Measurements from ENCODE around the gene SLC29A1. TPM values are rescaled to one million over a fixed set of nuclear protein-coding genes. Genes with fewer than 3 reads are reported as not detected.

Gene SLC29A1
- total RNA-seq, 2 experiments from 2014 or later: 47.6 to 50.0 TPM

DNA sequence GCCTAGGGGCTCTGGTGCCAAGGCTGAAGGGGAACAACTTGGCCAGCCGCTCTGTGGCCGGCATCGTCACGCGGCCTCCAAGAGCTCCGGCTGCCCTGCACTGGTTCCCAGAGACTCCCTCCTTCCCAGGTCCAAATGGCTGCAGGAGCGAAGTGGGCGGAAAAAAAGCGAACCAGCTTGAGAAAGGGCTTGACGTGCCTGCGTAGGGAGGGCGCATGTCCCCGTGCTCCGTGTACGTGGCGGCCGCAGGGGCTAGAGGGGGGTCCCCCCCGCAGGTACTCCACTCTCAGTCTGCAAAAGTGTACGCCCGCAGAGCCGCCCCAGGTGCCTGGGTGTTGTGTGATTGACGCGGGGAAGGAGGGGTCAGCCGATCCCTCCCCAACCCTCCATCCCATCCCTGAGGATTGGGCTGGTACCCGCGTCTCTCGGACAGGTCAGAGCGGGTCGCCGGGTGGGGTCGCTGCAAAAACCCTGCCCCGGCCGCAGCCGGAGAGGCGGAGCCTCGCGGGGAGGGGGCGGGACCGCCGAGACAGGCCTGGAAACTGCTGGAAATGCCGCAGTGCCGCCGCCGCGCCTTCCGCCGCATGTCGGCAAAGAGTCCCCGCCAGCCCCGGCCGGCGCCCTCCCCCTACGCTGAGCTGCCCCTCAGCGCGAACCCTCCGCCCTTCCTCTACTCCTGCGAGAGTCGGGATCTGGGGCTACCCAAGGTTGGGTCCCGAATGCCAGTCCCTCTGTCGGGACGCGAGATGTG lies 22.7 kb downstream of the SLC29A1 start:
- Mint-ChIP-seq H3K9me3 (no peaks in the 10 kb centered on the region), H3K27me3 (peaks cover 4% of the 10 kb centered on the region), H3K27ac (peak overlapping the region; percentile 99), H3K4me1 (ENCODE audit: low read depth) (peaks cover 38% of the 10 kb centered on the region), H3K36me3 (peaks cover 45% of the 10 kb centered on the region), H3K4me3 (peak overlapping the region; percentile 96)
- DNase-seq: peak; percentile 90
- POLR2A ChIA-PET: interaction anchor here (0.6 to 6.3 kb wide), 17 partner anchors 8 to 476 kb away, joined by 3 to 139 read pairs (median 6); partner anchors contain the start of genes AARS2, MRPL14, SLC29A1 and SLC35B2
- intact Hi-C loops (cut with micrococcal nuclease): loop anchor here (1.0 to 5.0 kb wide), 6 partner anchors 8 to 1355 kb away; partner anchors contain the start of genes MAD2L1BP and VEGFA
- CTCF ChIA-PET: interaction anchor here (0.5 to 5.1 kb wide), 8 partner anchors 9 to 48 kb away, joined by 3 to 49 read pairs (median 8); partner anchors contain the start of gene SLC35B2

DNA sequence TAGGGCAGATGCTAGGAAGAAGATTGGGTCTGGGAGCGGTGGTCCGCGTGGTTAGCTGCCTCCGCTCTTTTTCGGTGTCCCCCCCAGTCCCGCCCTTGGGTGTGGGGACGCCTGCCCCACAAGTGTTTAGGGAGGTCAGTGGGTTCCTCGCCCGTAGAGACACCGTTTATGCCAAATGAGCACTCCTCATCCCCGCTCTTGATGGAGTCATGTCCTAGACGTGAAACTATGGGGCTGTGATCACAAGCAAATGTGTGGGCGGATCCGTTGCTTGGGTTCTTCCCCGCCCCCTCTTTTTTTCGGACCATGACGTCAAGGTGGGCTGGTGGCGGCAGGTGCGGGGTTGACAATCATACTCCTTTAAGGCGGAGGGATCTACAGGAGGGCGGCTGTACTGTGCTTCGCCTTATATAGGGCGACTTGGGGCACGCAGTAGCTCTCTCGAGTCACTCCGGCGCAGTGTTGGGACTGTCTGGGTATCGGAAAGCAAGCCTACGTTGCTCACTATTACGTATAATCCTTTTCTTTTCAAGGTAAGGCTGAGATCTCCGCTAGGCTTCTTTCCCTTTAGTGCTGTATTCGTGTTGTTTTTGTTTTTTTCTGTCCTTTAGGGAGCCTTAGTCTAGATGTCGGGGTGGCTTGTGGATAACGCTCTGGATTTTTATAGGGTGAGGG lies 23.4 kb downstream of the SLC29A1 start, which contains the start of gene HSP90AB1:
HSP90AB1 (plus strand) TSS at position 439 of the 675 bp plus-strand sequence. CDS start 1,529 bp downstream, outside the sequence.
- Mint-ChIP-seq H3K9me3 (no peaks in the 10 kb centered on the region), H3K4me3 (peak within 1 kb of the TSS; percentile 96), H3K4me1 (ENCODE audit: low read depth) (peaks cover 45% of the 10 kb centered on the region), H3K27ac (peak within 1 kb of the TSS; percentile 99), H3K27me3 (peaks cover 4% of the 10 kb centered on the region), H3K36me3 (peaks cover 52% of the 10 kb centered on the region)
- CTCF ChIA-PET: interaction anchor here (0.5 to 5.1 kb wide), 7 partner anchors 9 to 66 kb away, joined by 3 to 49 read pairs (median 11); partner anchors contain the start of genes AARS2 and SLC35B2
- intact Hi-C loops (cut with micrococcal nuclease): loop anchor here (1.0 to 5.0 kb wide), 9 partner anchors 8 to 1356 kb away; partner anchors contain the start of genes MAD2L1BP, MRPL14, NFKBIE and SLC35B2
- peak; percentile 99 for DNase-seq
- POLR2A ChIA-PET: interaction anchor here (0.6 to 6.3 kb wide), 17 partner anchors 9 to 476 kb away, joined by 3 to 139 read pairs (median 6); partner anchors contain the start of genes AARS2, CDC5L, MRPL14 and SLC29A1

DNA sequence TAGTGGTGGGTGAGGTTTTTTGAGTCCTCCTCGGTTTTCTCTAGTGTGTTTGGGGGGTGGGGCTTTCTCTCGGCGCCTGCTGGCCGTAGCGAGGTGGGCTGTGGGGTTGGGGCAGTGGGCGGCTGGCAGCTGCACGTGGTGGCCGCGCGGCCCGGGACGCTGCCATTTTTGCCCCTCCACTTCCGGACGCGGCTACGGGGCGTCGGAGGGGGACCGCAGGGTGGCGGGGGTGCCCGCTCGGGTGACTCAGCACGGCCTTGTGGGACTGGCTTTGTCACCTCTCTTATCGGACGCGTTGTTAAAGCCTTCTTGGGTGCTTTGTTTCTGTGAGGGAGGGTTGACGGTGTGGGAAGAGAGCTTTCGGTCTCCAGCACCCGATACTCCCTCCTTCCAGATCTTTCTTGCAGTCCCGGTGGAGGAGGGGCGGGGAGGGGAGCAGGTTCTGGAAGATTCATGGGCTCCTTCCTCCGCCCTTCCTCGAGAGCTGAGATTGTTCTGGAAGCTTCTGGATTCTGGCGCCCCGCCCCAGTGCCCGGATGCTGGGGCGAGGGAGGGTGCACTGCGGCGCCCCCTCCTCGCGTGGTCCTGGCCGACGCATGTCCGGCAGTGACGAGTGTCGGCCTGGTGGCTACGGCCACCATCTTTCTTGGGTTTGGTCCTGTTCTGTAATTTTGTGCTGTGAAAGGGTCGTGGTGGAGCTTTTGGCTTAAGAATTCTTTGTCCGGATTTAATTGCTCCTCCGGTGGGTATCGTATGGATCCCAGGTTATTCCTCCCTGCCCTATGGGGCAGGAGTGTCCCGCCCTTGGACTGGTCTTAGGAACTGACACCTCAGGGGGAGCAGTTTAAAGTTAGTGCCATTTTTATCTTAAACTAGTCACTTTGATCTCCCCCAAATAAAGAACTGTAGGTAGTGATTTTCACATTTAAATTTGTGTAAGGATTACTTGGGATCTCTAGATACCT lies 24.2 kb downstream of the SLC29A1 start:
- H3K36me3 Mint-ChIP-seq: peaks cover 59% of the 10 kb centered on the region
- peak overlapping the region; percentile 96 for H3K4me3 Mint-ChIP-seq
- DNase-seq: peak; percentile 94
- H3K27me3 Mint-ChIP-seq: peaks cover 4% of the 10 kb centered on the region
- intact Hi-C loops (cut with micrococcal nuclease): loop anchor here (1.0 to 5.0 kb wide), 7 partner anchors 10 to 1357 kb away; partner anchors contain the start of genes MAD2L1BP, MRPL14, NFKBIE and SLC35B2
- peak overlapping the region; percentile 99 for H3K27ac Mint-ChIP-seq
- no peaks in the 10 kb centered on the region for H3K9me3 Mint-ChIP-seq
- ChIA-PET POLR2A (interaction anchor here (1.0 to 6.3 kb wide), 17 partner anchors 9 to 477 kb away, joined by 3 to 139 read pairs (median 6); partner anchors contain the start of genes AARS2, CDC5L, MRPL14 and SLC29A1), CTCF (interaction anchor here (1.0 to 5.1 kb wide), 6 partner anchors 9 to 65 kb away, joined by 4 to 49 read pairs (median 12); partner anchors contain the start of genes AARS2 and SLC35B2)
- H3K4me1 Mint-ChIP-seq (ENCODE audit: low read depth): peaks cover 51% of the 10 kb centered on the region

DNA sequence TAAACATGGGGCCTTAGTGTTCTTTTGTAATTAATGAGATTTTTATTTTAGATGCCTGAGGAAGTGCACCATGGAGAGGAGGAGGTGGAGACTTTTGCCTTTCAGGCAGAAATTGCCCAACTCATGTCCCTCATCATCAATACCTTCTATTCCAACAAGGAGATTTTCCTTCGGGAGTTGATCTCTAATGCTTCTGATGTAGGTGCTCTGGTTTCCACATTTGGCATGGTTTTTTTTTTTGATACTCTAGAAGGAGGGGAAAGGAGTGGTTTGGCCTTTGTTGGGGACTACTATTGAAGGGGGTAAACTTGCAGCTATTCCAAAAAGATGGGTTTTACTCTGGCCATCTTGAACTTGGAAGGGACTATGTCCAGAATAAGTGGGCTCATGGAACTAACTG lies 25.2 kb downstream of the SLC29A1 start:
- DNase-seq: no peak
- ChIA-PET POLR2A (interaction anchor here (4.8 to 6.3 kb wide), 4 partner anchors 8 to 25 kb away, joined by 42 to 139 read pairs (median 86); partner anchors contain the start of genes SLC29A1 and SLC35B2), CTCF (interaction anchor here (1.1 to 5.1 kb wide), 4 partner anchors 8 to 24 kb away, joined by 3 to 49 read pairs (median 14); partner anchors contain the start of gene SLC35B2)
- H3K9me3 Mint-ChIP-seq: no peaks in the 10 kb centered on the region
- peaks cover 69% of the 10 kb centered on the region for H3K36me3 Mint-ChIP-seq
- H3K27ac Mint-ChIP-seq: peak overlapping the region; percentile 99
- intact Hi-C loops (cut with micrococcal nuclease): loop anchor here (5.0 kb wide), 2 partner anchors 476 to 611 kb away; partner anchors contain the start of genes MAD2L1BP and VEGFA
- peaks cover 59% of the 10 kb centered on the region for H3K4me1 Mint-ChIP-seq (ENCODE audit: low read depth)
- H3K4me3 Mint-ChIP-seq: peak overlapping the region; percentile 96
- peaks cover 4% of the 10 kb centered on the region for H3K27me3 Mint-ChIP-seq

DNA sequence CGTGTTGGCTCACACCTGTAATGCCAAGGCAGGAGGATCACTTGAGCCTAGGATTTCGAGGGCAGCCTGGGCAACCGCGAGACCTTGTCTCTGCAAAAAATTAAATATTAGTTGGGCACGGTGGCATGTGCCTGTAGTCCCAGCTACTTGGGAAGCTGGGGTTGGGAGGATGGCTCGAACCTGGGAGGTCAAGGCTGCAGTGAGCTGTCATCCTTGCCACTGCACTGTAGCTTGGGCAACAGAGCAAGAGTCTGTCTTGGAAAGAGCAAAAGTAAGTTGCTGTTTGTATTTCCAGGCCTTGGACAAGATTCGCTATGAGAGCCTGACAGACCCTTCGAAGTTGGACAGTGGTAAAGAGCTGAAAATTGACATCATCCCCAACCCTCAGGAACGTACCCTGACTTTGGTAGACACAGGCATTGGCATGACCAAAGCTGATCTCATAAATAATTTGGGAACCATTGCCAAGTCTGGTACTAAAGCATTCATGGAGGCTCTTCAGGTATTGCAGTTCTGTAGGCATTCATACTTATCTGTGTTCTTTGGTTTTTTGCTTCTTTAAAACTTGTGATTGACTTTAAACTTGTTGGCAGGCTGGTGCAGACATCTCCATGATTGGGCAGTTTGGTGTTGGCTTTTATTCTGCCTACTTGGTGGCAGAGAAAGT lies 25.8 kb downstream of the SLC29A1 start:
- intact Hi-C loops (cut with micrococcal nuclease): loop anchor here (5.0 kb wide), 2 partner anchors 477 to 612 kb away; partner anchors contain the start of genes MAD2L1BP and VEGFA
- ChIA-PET CTCF (interaction anchor here (1.1 to 5.1 kb wide), 3 partner anchors 8 to 15 kb away, joined by 3 to 49 read pairs (median 15); partner anchors contain the start of gene SLC35B2), POLR2A (interaction anchor here (4.8 to 6.3 kb wide), 4 partner anchors 8 to 26 kb away, joined by 42 to 139 read pairs (median 86); partner anchors contain the start of genes SLC29A1 and SLC35B2)
- no peaks in the 10 kb centered on the region for H3K9me3 Mint-ChIP-seq
- H3K36me3 Mint-ChIP-seq: peaks cover 73% of the 10 kb centered on the region
- H3K4me1 Mint-ChIP-seq (ENCODE audit: low read depth): peaks cover 63% of the 10 kb centered on the region
- H3K27me3 Mint-ChIP-seq: peaks cover 4% of the 10 kb centered on the region
- peak overlapping the region; percentile 99 for H3K27ac Mint-ChIP-seq
- no peak for DNase-seq
- H3K4me3 Mint-ChIP-seq: peak overlapping the region; percentile 96

DNA sequence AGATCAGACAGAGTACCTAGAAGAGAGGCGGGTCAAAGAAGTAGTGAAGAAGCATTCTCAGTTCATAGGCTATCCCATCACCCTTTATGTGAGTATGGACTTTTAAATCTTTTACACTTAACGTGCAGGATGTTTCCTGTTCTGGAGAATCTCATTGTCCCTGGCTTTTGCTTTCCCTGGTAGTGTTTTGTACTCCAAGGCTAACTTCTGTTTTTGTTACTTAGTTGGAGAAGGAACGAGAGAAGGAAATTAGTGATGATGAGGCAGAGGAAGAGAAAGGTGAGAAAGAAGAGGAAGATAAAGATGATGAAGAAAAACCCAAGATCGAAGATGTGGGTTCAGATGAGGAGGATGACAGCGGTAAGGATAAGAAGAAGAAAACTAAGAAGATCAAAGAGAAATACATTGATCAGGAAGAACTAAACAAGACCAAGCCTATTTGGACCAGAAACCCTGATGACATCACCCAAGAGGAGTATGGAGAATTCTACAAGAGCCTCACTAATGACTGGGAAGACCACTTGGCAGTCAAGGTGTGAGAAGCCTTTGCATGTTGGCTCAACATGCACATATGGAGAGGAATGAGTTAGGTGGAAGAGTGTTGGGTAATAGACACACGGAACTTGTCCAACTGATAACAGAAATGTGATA lies 26.8 kb downstream of the SLC29A1 start:
- H3K4me1 Mint-ChIP-seq (ENCODE audit: low read depth): peaks cover 68% of the 10 kb centered on the region
- peak overlapping the region; percentile 96 for H3K4me3 Mint-ChIP-seq
- peak overlapping the region; percentile 99 for H3K27ac Mint-ChIP-seq
- no peaks in the 10 kb centered on the region for H3K9me3 Mint-ChIP-seq
- ChIA-PET CTCF (no interaction called here), POLR2A (interaction anchor here (4.8 to 5.0 kb wide), 2 partner anchors 12 to 13 kb away, joined by 42 to 79 read pairs; no protein-coding TSS in a partner anchor)
- DNase-seq: no peak
- intact Hi-C loops (cut with micrococcal nuclease): no loop called here
- peaks cover 82% of the 10 kb centered on the region for H3K36me3 Mint-ChIP-seq
- peaks cover 4% of the 10 kb centered on the region for H3K27me3 Mint-ChIP-seq

DNA sequence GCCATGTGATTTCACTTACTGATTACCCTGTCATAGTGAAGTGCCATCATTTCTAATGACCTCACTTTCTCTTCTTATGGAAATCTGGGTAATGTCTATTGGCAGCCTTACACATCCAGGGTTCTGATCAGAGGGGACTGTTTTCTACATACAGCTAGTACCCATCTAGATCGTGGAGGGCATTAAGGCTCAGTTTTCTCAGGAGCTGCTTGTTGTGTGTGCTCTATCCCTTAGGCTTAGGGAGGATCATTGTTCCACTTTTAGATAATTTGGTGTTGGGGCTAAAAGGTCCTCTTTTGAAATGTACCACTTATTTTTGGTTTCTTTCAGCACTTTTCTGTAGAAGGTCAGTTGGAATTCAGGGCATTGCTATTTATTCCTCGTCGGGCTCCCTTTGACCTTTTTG lies 27.3 kb downstream of the SLC29A1 start:
- peak overlapping the region; percentile 25 for H3K4me3 Mint-ChIP-seq
- peak overlapping the region; percentile 99 for H3K27ac Mint-ChIP-seq
- H3K9me3 Mint-ChIP-seq: no peaks in the 10 kb centered on the region
- ChIA-PET CTCF (interaction anchor here (0.7 to 1.7 kb wide), 3 partner anchors 11 to 62 kb away, joined by 3 to 4 read pairs (median 3); partner anchors contain the start of genes AARS2 and SLC29A1), POLR2A (no interaction called here)
- H3K4me1 Mint-ChIP-seq (ENCODE audit: low read depth): peaks cover 68% of the 10 kb centered on the region
- peaks cover 82% of the 10 kb centered on the region for H3K36me3 Mint-ChIP-seq
- no peak for DNase-seq
- intact Hi-C loops (cut with micrococcal nuclease): no loop called here
- peaks cover 4% of the 10 kb centered on the region for H3K27me3 Mint-ChIP-seq

DNA sequence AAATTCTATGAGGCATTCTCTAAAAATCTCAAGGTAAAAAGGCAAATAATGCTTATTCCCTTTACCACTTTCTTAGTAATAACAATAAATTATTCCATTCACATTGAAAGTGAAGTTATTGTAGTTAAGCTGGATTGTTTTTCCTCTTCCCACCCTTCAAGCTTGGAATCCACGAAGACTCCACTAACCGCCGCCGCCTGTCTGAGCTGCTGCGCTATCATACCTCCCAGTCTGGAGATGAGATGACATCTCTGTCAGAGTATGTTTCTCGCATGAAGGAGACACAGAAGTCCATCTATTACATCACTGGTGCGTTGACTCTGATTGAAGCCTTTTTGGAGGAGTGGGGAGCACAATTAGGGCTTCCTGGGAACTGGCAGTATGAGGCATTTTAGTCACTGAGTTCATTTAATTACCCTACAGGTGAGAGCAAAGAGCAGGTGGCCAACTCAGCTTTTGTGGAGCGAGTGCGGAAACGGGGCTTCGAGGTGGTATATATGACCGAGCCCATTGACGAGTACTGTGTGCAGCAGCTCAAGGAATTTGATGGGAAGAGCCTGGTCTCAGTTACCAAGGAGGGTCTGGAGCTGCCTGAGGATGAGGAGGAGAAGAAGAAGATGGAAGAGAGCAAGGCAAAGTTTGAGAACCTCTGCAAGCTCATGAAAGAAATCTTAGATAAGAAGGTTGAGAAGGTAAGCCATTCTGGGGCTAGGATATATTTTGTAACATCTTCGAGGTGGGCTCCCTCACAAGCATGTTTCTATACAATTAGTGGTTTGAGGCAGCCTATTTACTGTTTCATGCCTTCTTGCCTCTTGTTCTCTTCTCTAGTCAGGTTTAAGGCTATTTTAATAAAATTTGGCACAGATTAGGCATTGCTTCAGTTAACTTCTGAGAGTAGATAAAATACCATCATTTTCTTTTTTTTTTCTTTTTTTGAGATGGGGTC lies 28.5 kb downstream of the SLC29A1 start:
- Mint-ChIP-seq H3K9me3 (no peaks in the 10 kb centered on the region), H3K36me3 (peaks cover 79% of the 10 kb centered on the region), H3K4me3 (peak overlapping the region; percentile 18), H3K27me3 (peaks cover 2% of the 10 kb centered on the region), H3K4me1 (ENCODE audit: low read depth) (peaks cover 76% of the 10 kb centered on the region), H3K27ac (peak overlapping the region; percentile 99)
- intact Hi-C loops (cut with micrococcal nuclease): no loop called here
- DNase-seq: no peak
- CTCF ChIA-PET: interaction anchor here (0.7 to 1.7 kb wide), 6 partner anchors 10 to 61 kb away, joined by 3 to 4 read pairs (median 4); partner anchors contain the start of genes AARS2 and SLC29A1
- POLR2A ChIA-PET: interaction anchor here (0.6 to 1.0 kb wide), 2 partner anchors 10 to 614 kb away, joined by 3 to 4 read pairs; no protein-coding TSS in a partner anchor
